Endothelial cell of hepatic sinusoid (primary cell): Measurements from ENCODE around the gene PPP6R3.
"Not testable (repeated sequence)": the region's sequence is repeated elsewhere in the genome, so short reads cannot be mapped to it uniquely, and the experiment has no call there.

Experiments
- in situ Hi-C: cut with HindIII; loops from 2 replicates; pipeline ENCODE4 v1.10.0; 2017; ENCODE audit warnings: low sequenced_read_pairs

The PPP6R3 gene

DNA sequence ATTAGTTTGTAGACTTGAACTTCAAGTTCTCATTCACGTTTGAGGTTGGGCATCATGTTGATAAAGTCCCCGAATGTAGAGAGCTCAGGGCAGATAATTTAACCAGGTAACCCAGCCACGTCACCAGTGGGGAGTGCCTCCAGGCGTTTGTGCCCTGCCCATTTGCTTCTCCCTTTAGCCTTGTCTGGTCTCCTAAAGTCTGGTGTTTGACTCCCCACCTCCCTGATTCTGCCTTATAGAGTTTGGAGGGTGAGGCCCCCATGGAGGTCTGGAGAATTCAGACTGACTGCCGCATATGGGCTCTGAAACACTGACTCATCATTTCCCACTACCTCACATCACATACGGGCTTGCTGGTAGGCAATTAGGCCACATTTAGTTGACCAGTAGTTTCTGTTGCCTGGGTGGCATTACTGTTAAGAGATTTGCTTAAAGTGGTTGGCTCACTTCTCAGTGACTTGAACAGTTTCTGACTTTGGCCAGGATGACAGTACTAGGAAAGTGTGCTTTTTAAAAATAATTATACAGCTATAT is 124.5 kb downstream of the PPP6R3 start:
- in situ Hi-C loops = loop anchor here (5.0 kb wide), 1 partner anchor 62 kb away; no protein-coding TSS in a partner anchor

DNA sequence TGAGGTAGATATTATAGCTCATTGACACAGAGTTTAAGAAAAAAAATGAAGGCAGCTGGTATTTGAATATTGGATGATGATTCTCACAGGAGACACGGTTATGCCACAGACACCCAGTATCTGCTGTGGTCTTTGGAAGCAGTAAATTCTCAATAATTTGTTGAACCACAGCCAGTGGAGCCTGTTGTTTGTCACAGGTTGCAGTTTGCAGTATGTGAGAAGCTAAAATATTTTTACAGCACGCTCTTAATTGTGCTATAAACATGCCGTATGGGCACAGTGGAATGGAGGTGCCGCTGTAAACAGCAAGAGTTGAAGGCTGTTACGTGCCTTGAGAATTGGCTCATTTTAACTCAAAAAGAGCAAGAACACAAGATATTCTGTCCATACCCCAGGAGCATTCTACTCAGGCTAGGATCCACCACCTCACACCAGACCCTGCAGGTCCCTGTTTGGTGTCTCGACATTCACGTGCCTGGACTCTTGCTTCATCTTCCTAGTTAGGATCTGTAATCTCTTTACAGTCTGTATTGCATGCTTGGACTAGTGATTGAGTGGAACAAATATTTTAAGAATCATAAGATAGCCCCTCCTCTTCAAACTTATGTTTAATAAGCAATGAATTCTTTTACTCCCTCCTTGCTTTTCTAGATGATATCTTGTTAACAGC is 129.1 kb downstream of the PPP6R3 start:
- in situ Hi-C loops = no loop called here

- in situ Hi-C loops = no loop called here
Measured at GRCh38 chr11:68591719-68592118, 131.2 kb downstream of the PPP6R3 start.

DNA sequence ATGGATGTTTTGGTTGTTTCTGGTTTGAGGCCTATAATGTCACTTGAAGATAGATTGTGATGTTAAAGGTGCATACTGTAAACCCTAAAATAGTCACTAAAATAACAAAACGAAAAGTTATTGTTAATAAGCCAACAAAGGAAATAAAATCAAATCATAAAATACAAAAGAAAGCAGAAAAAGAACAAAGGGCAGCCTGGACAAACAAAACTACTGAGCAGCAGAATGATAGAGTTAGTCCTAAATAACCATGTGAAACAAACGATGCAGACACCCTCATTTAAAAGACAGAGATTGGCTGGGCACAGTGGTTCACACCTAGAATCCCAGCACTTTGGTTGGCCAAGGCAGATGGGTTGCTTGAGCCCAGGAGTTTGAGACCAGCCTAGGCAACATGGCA is 132.9 kb downstream of the PPP6R3 start:
- in situ Hi-C loops = no loop called here

- in situ Hi-C loops = no loop called here
Measured at GRCh38 chr11:68594123-68594522, 133.6 kb downstream of the PPP6R3 start.

- in situ Hi-C loops = no loop called here
Measured at GRCh38 chr11:68596231-68596630, 135.7 kb downstream of the PPP6R3 start.

DNA sequence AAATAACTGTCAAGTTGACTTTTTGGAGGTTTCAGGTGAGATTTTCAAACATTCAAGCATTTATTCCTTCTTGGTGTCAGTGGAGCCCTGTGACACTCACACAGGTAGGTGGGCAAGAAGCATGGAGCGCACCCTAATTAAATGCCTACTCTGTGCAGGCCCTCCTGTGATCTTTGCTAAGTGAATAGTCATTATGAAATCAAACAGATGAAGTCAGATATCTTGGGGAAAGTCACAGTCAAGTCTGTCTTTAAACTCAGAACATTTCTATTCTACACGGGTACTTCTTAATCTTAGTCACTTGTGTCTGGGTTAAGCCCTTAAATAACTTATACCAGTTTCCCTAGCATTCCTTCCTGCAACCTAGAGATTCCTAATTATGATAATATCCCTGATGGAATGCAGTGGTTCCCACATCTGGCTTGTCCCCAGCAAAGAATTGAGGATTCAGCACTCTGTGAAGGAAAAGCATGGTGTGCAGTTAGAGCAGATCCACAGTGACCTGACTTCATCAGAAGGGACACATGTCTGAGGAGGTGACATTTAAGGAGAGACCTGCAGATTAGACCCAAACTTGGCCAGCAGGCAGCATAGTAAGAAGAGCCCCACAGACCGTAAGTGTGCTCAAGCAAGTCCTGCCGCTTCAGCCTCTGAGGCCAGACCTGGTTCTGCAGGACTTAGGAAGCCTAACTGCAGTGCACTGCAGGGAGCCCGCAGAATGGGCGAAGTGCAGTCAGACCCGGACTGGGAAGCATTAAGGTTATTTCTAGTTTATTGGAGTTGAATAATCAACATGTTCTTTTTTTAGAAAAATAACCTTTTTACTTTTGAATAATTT is 138.5 kb downstream of the PPP6R3 start:
- in situ Hi-C loops = no loop called here

DNA sequence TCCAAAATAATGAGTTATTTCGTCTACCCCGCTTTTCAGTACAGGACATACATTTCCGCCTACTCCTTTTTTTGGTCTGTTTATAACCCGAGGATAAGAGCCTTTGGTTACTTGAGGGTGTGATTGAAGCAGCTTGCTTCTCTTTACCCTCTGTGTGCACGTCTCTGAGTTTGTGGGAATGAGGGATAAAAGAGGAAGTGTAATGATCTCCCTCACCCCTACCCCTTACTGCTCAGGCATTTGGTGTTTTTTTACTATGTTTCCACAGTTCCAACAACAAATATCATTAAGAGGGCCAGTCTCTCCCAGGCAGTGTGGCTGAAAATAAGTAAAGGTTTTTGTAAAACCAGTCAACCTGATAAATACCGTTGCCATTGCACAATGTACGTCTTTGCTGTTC is 140.6 kb downstream of the PPP6R3 start:
- in situ Hi-C loops = no loop called here

DNA sequence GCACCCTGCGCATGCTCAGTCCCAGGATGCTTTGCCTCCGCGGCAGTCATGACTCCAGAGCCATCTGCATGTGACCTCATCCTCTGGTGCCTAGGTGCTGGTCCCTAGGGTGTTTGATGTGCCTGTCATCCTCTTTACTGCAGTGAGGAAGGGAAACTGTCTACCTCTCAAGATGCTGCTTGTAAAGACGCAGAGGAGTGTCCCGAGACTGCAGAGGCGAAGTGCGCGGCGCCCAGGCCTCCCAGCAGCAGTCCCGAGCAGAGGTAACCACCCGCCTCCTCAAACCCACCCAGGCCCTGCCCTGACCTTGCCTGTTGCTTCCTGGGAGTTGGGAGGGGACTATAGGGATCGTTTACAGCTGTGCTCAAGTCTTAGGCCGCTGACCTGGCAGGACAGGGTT is 149.2 kb downstream of the PPP6R3 start:
- in situ Hi-C loops = no loop called here

GRCh38 chr11:68610452-68611116 is 150.0 kb downstream of the PPP6R3 start:
- in situ Hi-C loops = no loop called here

DNA sequence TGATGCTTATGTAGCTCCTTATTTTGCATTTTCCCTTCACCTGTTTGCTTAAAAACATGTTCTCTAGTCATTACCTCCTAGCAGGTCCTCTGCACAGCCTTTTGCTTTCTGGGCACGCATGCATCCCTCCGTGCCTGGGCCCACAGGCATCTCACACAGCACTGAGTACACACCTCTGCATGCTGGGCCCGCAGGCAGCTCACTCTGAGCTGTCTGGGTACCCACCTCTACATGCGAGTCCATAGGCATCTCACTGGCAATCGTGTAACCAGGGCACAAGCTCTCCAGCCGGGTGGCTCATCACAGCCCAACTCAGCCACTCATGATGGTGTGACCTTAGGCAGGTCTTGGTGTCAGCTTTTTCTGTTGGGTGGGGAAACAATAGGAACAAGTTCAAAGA is 155.1 kb downstream of the PPP6R3 start:
- in situ Hi-C loops = no loop called here

DNA sequence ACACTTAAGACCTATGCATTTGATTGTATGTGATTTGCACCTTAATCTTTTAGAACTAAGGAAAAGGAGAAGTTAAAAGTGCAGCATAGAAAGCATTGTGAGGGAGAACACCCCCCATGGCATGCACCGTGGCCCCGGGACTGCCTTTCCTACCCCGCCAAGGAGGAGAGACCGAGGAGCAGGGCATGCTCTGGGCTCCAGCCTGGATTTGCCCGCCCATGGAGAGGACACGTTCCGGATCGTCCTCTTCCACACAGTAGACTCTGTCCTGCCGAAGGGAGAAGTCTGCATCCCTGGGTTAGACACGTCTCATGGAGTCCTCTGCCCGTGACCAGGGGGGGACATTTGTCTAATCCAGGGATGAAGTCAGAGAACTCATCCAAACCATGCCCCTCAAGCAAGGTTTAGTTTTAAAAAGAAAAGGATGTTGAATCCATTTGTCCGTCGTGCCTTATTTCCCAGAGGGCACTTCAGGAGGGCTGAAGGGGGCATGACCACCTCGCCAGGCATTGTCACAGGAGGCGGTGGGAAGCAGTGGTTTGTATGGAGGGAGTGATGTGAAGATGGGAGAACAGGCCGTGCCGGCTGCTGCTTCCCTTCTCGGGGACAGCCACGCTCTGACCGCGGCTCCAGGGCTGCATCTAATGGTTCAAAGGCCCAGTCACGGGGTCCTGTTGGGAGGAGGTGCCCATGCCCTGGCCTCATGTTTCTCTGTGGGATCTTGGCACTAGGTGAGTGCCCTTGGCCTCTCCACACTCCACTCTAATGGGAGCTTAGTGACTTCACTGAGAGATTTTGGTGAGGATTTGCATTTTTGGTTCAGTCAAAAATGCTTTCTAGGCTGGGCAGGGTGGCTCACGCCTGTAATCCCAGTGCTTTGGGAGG is 157.6 kb downstream of the PPP6R3 start:
- in situ Hi-C loops = no loop called here

- in situ Hi-C loops = no loop called here
Measured at GRCh38 chr11:68621826-68622225, 161.3 kb downstream of the PPP6R3 start.

DNA sequence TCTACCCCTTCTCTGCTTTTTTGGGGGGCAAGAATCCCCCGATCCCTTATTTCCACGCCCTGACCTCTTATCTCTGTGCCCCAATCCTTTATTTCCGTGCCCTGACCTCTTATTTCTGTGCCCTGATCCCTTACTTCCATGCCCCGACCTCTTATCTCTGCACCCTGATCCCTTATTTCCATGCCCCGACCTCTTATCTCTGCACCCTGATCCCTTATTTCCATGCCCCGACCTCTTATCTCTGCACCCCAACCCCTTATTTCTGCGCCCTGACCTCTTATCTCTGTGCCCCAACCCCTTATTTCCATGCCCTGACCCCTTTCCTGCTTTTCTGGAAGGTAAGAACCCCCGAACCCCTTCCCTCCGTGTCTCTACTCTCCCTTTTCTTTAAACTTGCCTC is 163.2 kb downstream of the PPP6R3 start:
- in situ Hi-C loops = not testable (repeated sequence)

- in situ Hi-C loops = not testable (repeated sequence)
Measured at GRCh38 chr11:68625069-68625468, 164.5 kb downstream of the PPP6R3 start.

GRCh38 chr11:68626236-68626635 is 165.7 kb downstream of the PPP6R3 start:
- in situ Hi-C loops = not testable (repeated sequence)

DNA sequence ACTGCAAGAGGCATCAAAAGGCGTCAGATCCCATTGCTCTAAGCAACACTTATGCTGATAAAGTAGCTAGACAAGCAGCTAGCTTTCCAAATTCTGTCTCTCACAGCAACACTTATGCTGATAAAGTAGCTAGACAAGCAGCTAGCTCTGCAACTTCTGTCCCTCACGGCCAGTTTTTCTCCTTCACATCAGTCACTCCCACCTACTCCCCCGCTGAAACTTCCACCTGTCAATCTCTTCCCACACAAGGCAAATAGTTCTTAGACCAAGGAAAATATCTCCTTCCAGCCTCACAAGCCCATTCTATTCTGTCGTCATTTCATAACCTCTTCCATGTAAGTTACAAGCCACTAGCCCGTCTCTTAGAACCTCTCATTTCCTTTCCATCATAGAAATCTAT is 168.3 kb downstream of the PPP6R3 start:
- in situ Hi-C loops = not testable (repeated sequence)

GRCh38 chr11:68632375-68632774 is 171.8 kb downstream of the PPP6R3 start:
- in situ Hi-C loops = not testable (repeated sequence)

DNA sequence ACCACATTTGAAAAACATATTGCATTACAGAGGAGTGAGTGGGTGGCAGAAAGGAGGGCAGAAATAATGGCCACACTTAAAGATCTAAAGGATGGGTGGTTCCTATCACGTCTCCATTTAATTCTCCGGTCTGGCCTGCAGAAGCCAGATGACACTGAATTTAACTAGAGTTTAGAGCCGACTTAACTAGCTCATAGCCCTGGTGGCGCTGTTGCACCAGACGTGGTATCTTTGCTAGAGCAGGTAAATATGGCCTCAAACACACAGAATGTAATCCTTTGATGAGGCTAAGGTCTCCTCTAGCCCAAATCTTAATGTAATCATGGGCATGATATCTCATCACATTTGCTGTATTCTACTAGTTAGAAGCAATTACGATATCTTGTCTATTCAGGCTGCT is 172.2 kb downstream of the PPP6R3 start:
- in situ Hi-C loops = no loop called here

DNA sequence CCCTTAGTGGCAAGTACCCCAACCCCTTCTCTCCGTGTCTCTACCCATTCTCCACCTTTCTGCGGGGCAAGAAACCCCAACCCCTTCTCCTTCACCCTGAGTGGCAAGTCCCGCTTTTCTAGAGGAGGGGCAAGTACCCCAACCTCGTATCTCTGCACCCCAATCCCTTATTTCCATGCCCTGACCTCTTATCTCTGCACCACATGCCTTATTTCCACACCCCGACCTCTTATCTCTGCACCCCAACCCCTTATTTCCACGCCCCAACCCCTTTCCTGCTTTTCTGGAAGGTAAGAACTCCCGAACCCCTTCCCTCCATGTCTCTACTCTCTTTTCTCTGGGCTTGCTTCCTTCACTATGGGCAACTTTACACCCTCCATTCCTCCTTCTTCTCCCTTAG is 174.1 kb downstream of the PPP6R3 start:
- in situ Hi-C loops = not testable (repeated sequence)

- in situ Hi-C loops = not testable (repeated sequence)
Measured at GRCh38 chr11:68635172-68635571, 174.6 kb downstream of the PPP6R3 start.
